GM18499 (cell line): ENCODE data around the gene FFAR3.

Experiments used
- ATAC-seq: cut with Tn5 transposase; IDR thresholded peaks from one replicate; pipeline ENCODE4 v1.9.1; 2021; ENCODE audit warnings: moderate number of reproducible peaks; ENCODE audit not compliant: insufficient read depth, unreplicated experiment

The FFAR3 gene

DNA sequence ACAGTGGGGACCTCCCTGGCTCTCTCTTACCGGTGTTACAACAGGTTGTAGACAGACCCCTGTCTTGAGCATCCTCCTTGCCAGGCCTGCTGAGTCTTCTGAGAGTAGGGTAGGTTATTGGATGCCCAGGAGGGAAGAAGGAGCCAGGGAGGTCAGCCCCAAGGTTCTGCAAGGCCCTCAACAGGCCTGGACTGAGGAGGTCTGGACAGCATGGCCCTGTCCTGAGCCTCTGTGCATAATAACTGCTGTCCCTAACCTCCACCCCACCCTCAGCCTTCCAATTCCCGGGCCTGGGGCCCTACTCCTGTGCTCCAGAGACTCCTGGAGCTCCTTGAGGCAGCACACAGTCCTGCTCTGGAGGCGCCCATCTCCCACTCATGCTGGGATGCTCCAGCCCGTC, 28.9 kb upstream of the FFAR3 start:
- no peak for ATAC-seq

DNA sequence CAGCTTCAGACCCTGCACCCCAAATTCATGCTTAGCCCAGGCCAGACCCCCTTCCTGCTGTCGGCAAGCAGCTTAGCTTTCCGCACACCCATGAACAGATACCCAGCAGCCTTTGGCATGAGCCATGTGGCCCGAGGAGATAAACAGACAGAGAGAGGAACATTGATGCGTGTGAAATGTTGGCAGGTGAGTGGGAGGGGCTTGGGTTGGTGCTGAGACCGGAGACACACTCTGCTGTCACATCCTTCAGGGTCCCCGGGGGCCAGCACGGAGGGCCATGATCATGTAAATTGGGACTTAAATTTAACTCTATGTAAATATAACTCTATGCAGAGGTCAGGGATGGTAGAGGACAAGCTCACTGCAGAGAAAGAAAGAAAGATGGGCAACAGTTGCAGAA, 27.8 kb upstream of the FFAR3 start:
- ATAC-seq: no peak

DNA sequence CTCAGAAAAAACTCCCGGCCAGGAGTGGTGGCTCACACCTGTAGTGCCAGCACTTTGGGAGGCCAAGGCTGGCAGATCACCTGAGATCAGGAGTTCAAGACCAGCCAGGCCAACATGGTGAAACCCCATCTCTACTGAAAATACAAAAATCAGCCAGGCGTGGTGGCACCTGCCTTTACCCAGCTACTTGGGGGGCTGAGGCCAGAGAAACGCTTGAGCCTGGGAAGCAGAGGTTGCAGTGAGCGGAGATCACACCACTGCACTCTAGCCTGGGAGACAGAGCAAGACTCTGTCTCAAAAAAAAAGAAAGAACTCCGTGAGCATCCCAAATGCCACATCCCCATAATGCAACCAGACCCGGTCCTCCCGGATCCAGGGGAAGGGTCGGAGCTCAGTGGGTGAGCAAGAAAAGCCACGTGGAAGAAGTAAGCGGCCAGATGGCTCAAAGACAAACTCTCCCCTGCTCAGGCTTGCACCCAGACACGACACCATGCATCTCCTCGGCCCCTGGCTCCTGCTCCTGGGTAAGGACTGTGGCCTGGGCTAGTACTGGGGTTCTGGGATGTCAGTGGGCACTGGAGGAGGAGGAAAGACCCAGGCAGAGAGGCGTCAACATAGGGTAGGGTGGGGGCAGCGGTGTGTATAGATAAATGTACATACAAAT, 26.6 kb upstream of the FFAR3 start:
- no peak for ATAC-seq

DNA sequence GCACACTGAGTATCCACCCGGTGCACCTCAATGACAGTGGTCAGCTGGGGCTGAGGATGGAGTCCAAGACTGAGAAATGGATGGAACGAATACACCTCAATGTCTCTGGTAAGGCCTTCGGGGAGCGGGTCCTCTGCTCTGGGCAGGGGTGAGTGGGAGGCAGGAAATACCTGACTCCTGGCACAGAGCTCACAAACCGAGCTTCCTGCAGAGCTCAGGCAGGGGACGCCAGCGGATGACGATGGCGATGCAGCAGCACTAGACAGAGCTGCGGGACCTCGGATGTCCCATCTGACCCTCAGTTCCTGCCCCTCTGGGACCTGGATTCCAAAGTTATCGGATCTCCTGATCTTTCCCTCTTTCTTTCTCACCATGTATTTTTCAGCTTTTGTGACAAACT, 25.4 kb upstream of the FFAR3 start:
- ATAC-seq: no peak

DNA sequence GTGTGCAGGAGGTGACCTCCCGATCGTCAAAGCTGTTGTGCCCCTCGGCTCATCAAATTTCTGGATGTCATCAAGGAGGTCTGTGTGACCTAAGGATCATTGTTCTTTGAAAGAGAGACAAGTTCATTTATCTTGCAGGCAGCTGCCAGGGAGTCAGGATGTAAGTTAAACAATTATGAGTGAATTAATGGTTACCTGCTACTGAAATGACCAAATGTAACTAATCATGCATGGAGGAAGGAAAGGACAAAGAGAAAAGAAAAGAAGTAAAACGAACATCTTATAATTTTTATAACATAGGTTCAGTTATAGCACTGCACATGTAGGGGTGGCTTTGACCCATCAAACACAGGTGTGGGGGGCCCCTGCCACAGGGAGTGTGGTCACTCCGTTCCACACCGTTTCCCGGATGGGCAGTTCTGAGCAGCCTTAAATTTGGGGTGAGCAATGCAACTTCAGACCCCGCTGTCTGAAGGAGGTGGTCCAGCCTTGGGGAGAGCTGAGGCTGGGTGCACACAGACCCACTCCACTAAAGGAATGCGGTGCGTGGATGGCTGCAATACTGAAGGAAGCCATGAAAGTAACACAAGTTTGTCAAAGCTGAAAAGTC, 24.0 kb upstream of the FFAR3 start:
- no peak for ATAC-seq

DNA sequence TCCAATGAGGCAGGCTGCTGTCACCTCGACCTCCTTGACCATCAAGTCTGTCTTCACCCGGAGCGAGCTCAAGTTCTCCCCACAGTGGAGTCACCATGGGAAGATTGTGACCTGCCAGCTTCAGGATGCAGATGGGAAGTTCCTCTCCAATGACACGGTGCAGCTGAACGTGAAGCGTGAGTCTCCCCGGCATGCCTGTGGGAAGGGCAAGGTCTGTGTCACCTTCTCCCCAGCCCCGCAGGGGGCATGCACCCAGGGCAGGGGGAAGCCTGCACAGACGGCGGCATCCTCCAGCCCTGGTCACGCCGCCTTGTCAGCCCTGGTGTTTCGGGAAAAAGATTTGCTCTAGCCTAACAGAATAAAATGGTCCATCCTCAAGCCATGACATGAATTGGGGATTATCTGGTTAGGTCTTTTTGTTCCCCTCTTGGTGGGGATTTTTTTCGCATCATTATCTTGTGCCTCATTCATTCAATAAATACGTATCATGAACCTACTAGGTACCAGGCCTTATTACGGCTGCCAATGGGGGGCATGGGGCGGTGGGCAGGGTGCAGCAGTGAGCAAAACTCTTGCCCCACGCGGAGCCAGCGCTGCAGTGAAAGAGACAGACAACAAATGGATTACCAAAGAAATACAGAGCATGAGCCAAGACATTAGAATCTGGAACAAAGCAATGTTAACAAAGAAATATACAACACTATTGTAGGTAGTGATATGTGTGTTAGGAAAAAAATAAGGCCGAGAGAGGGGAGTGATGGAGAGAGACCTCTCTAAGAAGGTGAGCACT, 21.9 kb upstream of the FFAR3 start:
- no peak for ATAC-seq

DNA sequence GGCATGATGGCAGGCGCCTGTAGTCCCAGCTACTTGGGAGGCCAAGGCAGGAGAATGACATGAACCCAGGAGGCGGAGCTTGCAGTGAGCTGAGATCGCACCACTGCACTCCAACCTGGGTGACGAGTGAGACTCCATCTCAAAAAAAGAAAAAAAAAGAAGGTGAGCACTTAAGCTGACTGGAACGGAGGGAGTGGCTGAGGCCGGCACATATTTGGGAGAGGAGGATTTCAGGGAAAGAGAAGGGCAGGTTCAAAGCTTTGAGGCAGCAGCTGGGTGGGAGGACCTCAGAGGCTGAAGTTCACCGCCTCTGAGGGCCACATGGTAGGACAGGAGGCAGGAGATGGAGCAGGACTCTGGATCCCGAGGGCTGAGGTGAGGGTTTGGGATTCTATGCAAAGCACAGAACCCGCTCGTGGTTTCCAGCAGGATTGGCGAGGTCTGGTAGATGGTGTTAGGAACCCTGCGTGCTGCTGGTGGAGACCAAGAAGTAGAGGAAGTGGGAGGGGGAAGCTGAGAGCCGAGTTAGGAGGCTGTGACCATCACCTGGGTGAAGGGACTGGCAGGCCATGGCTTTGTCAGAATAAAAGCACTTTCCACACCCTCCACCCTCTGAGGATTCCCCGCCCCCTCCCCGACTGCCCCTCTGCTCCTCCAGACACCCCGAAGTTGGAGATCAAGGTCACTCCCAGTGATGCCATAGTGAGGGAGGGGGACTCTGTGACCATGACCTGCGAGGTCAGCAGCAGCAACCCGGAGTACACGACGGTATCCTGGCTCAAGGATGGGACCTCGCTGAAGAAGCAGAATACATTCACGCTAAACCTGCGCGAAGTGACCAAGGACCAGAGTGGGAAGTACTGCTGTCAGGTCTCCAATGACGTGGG, 20.9 kb upstream of the FFAR3 start:
- ATAC-seq: no peak

DNA sequence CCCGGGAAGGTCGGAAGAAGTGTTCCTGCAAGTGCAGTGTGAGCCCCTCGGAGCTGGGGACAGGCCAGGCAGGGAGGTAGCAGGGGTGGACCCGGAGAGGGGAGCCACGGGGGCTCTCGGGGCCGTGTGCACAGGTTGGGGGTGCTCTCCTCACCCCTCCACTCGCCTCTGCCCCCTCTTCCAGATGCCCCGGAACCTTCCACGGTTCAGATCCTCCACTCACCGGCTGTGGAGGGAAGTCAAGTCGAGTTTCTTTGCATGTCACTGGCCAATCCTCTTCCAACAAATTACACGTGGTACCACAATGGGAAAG, 20.3 kb upstream of the FFAR3 start:
- ATAC-seq: no peak

DNA sequence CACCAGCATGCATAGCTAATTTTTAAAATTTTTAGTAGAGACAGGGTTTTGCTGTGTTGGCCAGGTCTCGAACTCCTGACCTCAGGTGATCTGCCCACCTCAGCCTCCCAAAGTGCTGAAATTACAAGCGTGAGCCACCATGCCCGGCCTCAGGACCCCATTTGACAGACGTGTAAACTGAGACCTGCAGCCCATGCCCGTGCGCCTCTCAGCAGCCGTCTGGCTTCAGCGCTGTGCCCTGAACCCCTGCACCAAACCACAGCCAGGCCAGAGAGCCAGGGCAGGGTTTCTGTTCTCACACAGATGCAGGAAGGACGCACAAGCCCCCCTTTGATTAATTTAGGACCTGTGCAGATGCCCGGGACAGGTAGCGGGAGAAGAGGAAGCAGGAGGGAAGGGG, 17.8 kb upstream of the FFAR3 start:
- no peak for ATAC-seq

DNA sequence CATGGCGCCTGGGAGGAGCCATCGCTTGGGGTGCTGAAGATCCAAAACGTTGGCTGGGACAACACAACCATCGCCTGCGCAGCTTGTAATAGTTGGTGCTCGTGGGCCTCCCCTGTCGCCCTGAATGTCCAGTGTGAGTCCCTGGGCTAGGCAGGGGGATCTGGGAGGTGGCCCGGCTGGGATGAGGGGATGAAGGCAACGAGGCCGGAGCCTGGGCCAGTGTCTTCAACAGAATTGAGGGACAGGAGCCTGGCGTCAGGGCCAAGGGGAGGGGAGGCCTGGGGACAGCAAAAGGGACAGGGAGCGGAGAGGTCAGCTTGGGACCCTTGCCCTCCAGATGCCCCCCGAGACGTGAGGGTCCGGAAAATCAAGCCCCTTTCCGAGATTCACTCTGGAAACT, 17.3 kb upstream of the FFAR3 start:
- ATAC-seq: no peak

DNA sequence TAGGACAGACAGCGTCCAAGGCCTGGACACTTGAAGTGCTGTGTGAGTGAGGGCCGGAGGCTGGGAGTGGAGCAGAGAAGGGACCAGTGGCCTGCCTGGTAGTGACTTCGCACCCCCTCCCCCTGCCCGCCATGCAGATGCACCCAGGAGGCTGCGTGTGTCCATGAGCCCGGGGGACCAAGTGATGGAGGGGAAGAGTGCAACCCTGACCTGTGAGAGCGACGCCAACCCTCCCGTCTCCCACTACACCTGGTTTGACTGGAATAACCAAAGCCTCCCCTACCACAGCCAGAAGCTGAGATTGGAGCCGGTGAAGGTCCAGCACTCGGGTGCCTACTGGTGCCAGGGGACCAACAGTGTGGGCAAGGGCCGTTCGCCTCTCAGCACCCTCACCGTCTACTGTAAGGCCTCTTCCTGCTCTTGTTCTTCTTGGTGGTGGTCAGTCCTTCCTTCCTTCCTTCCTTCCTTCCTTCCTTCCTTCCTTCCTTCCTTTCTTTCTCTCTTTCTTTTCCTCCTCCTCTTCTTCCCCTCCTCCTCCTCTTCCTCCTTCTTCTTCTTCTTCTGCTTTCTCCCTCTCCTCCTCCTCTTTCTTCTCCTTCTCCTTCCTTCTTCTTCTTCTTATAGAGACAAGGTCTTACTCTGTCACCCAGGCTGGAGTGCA, 16.6 kb upstream of the FFAR3 start:
- ATAC-seq: no peak

DNA sequence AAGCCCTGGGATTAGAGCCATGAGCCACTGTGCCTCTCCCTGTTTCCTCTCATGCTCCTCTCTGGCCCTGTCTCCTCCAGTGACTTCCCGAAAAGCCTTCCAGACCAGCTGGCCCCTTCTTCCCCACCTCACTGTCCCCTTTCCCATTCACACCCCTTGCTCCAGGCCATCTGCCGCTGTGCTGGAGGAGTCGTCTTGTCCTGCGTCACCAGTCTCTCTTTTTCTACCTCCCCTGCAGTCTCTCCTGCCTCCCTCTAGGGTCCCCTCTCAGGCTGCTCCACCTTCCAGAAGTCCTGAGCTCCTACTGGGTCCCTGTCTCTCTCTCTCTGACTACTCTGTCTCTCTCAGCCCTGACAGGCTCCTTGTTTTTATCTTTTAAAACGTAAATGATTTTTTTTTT, 15.8 kb upstream of the FFAR3 start:
- ATAC-seq: no peak

DNA sequence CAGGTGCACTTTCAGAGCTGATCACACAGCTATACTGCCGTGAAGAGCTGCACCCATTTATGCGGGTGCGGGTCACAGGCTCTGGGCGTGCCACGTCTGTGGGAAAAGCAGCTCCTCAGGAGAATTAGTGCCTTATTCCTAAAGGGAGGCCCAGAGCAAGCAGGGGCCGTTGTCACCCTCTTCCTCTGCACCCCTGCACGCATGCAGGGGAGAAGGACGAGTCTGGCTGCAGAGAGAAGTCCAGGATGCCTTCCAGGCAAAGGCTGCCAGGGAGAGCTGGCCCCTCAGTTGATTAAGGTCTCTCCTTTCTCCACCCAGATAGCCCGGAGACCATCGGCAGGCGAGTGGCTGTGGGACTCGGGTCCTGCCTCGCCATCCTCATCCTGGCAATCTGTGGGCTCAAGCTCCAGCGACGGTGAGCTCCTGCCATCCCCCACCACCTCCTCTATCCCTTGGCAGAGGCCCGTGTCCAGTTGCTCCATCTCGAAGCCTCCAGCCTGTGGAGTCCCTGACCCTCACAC, 13.7 kb upstream of the FFAR3 start:
- ATAC-seq: no peak

DNA sequence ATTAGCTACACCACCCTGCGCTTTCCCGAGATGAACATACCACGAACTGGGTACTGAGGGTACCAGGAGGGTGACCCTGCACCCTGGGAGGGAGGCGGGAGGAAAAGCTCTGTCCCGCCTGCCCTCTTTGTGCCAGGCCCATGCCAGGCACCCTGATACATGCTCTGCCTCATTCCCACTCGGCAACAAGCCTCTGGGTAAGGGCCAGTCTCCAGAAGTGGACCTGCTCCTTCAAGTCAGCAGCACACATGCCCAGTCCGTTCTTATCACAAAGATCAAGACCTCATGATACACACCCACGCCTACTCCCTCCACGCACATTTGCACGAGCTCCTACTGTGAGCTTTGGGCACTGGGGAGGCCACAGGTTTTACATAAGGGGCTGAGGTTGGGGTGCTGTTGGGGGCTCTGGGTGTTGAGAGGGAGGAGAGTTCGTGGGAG, 12.6 kb upstream of the FFAR3 start:
- no peak for ATAC-seq

DNA sequence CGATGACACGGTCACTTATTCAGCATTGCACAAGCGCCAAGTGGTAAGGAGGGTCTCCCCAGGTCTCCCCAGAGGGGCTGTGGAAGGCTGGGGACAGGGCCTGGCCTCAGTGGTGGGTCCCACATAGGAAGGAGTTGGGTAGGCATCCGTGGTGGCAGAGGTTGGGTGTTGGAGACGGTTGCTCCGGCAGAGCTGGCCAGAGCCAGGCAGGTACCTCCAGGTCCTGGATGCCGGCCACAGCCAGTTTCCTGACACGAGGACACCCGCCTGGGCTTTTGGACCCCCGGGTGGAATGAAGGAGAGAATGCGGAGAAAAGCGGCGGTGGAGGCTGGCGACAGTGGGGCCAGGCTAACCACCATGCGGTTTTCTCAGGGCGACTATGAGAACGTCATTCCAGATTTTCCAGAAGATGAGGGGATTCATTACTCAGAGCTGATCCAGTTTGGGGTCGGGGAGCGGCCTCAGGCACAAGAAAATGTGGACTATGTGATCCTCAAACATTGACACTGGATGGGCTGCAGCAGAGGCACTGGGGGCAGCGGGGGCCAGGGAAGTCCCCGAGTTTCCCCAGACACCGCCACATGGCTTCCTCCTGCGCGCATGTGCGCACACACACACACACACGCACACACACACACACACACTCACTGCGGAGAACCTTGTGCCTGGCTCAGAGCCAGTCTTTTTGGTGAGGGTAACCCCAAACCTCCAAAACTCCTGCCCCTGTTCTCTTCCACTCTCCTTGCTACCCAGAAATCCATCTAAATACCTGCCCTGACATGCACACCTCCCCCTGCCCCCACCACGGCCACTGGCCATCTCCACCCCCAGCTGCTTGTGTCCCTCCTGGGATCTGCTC, 11.8 kb upstream of the FFAR3 start:
- no peak for ATAC-seq

DNA sequence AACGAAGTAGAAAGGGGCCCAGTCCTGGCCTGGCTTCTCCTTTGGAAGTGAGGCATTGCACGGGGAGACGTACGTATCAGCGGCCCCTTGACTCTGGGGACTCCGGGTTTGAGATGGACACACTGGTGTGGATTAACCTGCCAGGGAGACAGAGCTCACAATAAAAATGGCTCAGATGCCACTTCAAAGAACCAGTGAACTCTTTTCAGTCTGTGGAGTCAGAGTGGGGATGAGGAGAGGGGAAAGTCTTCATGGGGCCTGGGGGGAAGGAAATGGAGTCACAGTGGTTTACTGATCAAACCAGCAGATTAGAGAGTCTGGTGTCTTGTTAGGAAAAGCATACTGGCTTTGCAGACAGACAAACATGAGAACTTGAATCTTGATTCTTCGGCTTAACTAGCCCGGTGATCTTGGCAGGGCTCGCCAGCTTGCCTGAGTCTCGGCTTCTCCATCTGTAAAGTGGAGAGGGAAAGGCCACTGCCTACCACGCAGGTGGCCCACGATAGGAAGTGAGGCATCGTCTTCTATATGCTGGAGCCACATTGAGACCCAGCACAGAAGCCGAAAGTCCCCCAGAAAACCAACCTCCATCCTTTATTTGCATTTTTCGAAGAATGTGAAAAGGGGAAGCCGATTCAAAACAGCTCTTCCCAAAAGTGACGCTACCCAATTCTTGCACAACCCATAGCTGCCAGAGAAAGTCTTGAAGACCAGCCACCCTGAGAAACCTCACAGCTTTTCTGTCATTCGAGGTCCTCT, 10.9 kb upstream of the FFAR3 start, which contains the start of gene FFAR1:
Gene FFAR1, plus strand, starts transcription at position 732 of the 759 bp plus-strand sequence. CDS start 3,650 bp downstream, outside the sequence.
- no peak for ATAC-seq

DNA sequence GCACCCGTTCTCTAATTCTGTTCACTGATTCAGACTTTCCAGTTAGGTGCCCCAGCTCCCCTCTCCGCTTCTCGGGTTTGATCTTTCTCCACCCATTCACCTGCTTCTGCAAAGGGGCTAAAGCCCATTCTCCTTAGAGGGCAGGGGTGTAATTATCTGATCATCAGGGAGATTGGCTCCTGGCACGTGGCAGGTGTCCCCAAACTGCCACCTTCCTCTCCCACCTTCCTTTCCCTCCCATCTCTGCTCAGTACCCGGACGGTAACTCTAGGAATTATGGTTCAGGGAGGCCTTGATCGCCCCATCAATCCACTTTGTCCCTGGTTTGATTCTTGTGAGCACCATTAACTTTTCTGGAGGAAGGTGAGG, 10.3 kb upstream of the FFAR3 start:
- ATAC-seq: no peak

DNA sequence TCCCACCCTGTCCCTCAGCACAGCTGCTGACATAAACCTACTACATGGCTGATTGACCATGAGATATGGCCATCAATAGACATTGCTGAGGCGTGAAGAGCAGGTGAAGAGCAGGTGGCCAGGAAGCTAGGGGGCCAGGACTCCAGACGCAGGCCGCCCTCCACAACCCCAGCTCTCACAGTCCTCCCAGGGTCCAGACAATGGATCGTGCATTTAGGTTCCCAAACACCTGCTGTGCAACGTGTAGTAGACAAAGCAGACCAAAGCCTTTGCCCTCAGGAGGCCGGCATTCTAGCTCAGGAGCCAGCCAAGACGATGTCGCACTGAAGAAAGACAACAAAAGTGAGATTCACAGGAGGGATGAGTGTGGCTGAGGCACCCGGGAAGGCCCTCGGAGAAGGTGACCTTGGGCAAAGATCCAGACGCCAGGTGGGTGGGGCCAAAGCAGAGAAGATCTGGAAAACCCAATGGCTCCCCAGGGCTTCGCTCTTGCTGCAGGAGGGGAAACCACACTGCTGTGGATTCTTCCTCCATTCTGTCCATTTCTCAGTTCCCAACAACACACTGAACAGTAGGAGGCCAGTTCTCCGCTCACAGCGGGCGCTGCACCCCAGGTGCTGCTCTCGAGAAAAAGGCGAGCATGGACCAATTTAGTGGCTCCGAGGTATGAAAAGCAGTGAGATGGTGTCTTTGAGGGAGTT, 9.2 kb upstream of the FFAR3 start:
- no peak for ATAC-seq
